Measurements from ENCODE around the gene KCNS3.
"Not testable (repeated sequence)": the region's sequence is repeated elsewhere in the genome, so short reads cannot be mapped to it uniquely, and the experiment has no call there.

Gene KCNS3

GRCh38 chr2:17950006-17950405, 71.5 kb downstream of the KCNS3 start:
- DNase-seq, result no peak

GRCh38 chr2:17951563-17951962, 73.1 kb downstream of the KCNS3 start:
- DNase-seq, result no peak

GRCh38 chr2:17958466-17959092, 80.1 kb downstream of the KCNS3 start:
- DNase-seq, result no peak

GRCh38 chr2:17959356-17959755, 80.9 kb downstream of the KCNS3 start:
- DNase-seq, result no peak

GRCh38 chr2:17959833-17960232, 81.4 kb downstream of the KCNS3 start:
- DNase-seq, result no peak

GRCh38 chr2:17960925-17961324, 82.5 kb downstream of the KCNS3 start:
- no peak for DNase-seq

- DNase-seq, result no peak
These were observed 83.3 kb downstream of the KCNS3 start for GRCh38 chr2:17961789-17962188.

- DNase-seq, result no peak
These were observed 84.4 kb downstream of the KCNS3 start for GRCh38 chr2:17962876-17963275.

GRCh38 chr2:17963571-17963970, 85.1 kb downstream of the KCNS3 start:
- DNase-seq, result not testable (repeated sequence)

GRCh38 chr2:17965196-17965595, 86.7 kb downstream of the KCNS3 start:
- DNase-seq, result no peak

GRCh38 chr2:17966798-17967197, 88.3 kb downstream of the KCNS3 start:
- DNase-seq, result no peak

GRCh38 chr2:17969661-17970060, 91.2 kb downstream of the KCNS3 start:
- no peak for DNase-seq

GRCh38 chr2:17971531-17972125, 93.2 kb downstream of the KCNS3 start:
- DNase-seq, result no peak

GRCh38 chr2:17972991-17973390, 94.5 kb downstream of the KCNS3 start:
- DNase-seq, result no peak

- no peak for DNase-seq
These were observed 96.9 kb downstream of the KCNS3 start for GRCh38 chr2:17975401-17975800.

- no peak for DNase-seq
These were observed 98.6 kb downstream of the KCNS3 start for GRCh38 chr2:17976871-17977746.

- no peak for DNase-seq
These were observed 101.2 kb downstream of the KCNS3 start for GRCh38 chr2:17979707-17980106.

GRCh38 chr2:17981936-17982335, 103.5 kb downstream of the KCNS3 start:
- DNase-seq, result no peak

All from GOT3 (cell line).